Myocyte (in vitro differentiated cells): ENCODE measurements around the gene KAT6B. TPM values are rescaled to one million over a fixed set of nuclear protein-coding genes. Genes with fewer than 3 reads are reported as not detected.
"Not testable (repeated sequence)": the region's sequence is repeated elsewhere in the genome, so short reads cannot be mapped to it uniquely, and the experiment has no call there.

Source experiments
- DNase-seq: peaks from one replicate; pipeline ENCODE4 v3.0.0-alpha.2; 2012; ENCODE audit warnings: low read depth
- total RNA-seq: library from RNA; depleted of rRNA; stranded (reverse); fragments of >200 nt; gene quantifications from 2 replicates; pipeline ENCODE4 v1.2.3, GENCODE V29; 2014

Gene KAT6B
- total RNA-seq, 1 donor from 2014 or later, result 13.1 TPM

DNA sequence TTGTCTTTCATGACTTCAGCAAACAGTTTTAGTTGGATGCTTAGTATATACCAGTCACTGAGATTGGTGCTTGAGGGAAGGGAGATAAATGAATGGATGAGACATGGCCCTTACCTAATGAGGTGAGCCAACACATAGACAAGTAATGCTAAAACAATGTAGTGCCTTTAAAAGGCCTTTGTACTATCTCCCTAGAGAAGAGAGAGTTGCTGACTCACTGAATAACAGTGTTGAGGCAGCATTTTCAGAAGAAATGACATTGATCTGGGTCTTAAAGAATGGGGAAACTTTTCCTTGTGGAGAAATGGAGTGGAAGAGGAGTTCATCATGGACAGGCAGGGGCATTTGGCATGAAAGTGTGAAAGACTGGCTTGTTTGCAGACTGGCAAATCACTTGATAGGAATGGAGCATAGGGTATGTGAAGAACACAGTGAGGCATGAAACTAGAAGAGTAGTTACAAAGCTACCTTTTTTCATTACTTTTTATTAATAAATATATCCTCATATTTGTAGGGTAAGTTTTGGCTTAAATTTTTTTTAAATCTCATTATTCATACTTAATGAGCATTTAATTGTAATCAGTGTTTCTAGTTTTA is 91.2 kb downstream of the KAT6B start:
- no peak for DNase-seq

DNA sequence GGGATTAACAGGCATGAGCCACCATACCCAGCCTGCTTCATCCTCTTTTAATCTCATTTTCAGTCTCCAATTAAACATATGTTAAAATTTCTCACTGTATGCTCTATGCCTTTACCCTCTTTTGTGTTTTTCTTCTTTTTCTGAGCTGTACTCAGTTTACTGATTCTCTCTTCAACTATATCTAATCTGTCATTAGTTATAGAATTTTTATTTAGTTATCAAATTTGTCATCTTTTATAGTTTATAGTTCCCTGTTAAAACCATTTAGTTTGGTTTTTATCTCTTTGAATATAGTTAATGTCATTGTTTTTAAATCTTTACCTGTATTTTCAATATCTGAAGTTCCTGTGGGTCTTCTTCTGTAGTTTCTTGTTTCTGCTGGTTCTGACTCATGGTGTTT is 93.3 kb downstream of the KAT6B start:
- no peak for DNase-seq

DNA sequence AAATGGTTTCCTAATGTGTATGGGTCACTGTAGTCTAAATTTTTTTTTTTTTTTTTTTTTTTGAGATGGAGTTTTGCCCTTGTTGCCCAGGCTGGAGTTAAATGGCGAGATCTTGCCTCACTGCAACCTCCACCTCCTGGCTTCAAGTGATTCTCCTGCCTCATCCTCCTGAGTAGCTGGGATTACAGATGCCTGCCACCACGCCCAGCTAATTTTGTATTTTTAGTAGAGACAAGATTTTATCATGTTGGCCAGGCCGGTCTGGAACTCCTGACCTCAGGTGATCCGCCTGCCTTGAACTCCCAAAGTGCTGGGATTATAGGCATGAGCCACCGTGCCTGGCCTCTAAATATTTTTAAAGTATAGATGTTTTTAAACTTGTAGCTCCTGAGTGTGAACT is 94.7 kb downstream of the KAT6B start:
- DNase-seq, result not testable (repeated sequence)

DNA sequence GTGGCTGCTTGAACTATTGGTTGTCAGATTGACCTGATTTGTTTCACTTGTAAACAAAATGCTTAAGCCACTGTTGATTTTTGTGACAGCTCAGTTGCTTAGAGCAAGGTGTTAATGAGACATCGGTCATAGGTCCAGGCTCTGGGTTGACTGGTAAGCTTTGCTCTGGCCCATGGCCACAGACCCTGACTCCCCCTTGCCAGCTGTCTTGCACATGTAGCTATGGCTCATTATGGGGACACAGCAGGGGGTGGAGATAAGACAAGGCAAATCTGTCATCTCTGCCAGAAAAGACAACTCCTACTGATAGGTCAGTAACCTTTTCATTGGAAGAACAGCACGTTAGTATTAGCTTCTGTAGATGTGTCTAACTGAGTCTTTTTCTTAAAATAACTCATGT is 95.3 kb downstream of the KAT6B start:
- peak; percentile 58 for DNase-seq

DNA sequence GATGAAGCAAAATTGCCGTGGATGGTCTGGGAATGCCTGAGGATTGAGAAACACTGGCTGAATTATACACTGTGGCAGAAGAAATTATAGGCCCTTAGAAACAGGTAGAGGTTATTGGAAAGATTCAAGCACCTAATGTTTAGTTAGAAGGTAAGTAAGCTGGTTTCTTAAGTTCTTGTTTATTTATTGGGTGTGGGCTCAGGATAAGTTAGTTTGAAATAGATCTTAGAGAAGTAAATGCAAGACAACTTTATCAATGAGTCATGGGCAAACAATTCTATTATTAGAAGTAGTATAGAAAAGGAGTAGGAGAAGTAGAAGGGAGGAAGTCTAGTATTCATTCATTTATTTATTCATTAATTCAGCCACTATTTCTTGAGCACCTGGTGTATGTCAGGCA is 96.5 kb downstream of the KAT6B start:
- no peak for DNase-seq

DNA sequence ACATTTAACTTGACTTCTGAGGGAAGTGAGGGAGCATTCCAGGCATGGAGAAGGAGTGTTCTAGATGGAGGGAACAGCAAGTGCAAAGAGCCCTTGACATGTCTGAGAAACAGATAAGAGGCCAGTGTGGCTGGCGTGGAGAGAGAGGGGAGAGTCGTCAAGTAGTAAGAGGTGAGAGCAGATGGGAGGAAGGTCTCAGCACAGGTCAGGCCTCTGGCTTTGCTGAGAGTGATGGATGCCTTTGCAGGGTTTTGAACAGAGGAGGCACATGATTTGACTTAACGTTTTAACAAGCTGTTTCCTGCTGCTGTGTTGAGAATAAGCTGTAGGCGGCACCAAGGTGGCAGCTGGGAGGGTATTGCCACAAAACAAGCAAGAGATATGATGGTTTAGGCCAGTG is 97.2 kb downstream of the KAT6B start:
- DNase-seq, result peak; percentile 26

DNA sequence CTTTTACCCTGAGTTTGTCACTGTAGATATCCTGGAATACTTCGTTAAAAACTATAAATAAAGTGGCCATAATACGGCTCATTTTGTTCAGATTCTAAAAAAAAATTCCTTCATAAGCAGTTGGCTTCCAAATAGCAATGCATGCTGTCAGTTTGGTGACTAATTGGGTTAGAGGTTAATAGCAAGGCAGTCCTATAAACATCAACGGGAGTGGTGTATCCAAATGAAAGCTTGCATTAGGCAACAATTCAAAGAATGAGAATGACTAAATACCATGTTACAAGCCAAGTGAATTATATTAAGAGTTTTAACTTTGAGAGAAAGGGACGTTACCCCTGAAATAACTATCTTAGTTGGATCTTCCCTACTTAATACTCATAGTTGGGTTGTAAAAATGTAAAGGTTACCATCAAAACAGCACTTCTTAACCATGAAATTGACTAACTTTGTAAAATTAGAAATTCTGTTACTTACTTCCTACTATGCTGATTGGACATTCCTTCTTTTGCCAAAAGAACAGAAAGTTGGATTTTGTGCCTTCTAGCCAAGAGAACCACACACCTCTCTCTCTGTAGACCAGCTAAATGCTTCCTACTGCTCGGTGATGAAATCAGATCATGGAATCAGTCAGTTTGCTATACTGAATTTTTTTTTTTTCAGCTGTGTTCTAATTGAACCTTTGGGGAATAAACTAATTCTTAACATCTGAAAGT is 98.0 kb downstream of the KAT6B start:
- peak; percentile 74 for DNase-seq

DNA sequence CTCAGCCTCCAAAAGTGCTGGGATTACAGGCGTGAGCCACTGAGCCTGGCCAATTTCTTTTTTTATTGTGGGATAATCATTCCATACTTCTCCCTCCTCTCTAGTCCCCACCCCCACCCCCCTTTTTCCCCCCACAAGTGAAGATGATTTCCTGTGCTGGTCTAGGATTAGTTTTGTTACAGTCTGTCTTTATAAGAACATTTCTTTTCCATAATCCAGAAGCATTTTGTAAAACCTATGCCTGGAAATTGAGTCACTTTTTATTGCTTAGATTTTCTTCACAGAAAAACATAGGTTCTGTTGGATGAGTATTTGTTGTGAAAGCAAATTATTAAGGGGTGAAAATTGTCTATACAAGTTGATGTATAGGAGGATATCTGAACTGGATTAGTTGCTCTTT is 98.9 kb downstream of the KAT6B start:
- DNase-seq, result no peak

DNA sequence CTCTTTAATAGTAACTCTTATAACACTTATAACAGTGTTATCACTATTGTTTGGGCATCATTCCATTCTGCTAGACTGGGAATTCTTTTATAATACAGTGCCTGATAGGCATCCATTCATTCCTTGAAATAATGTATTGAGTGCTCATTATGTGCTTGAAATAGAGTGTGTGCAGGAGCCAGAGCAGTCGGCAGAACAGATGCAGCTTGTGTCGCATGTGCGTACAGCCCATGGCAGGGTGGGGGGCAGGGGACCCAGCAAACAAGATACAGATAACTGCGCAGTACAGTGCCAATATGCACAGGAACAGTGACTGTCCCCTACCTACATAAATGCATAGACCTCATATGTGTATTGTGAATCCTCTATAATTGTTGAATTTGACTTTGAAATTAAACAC is 99.3 kb downstream of the KAT6B start:
- no peak for DNase-seq

DNA sequence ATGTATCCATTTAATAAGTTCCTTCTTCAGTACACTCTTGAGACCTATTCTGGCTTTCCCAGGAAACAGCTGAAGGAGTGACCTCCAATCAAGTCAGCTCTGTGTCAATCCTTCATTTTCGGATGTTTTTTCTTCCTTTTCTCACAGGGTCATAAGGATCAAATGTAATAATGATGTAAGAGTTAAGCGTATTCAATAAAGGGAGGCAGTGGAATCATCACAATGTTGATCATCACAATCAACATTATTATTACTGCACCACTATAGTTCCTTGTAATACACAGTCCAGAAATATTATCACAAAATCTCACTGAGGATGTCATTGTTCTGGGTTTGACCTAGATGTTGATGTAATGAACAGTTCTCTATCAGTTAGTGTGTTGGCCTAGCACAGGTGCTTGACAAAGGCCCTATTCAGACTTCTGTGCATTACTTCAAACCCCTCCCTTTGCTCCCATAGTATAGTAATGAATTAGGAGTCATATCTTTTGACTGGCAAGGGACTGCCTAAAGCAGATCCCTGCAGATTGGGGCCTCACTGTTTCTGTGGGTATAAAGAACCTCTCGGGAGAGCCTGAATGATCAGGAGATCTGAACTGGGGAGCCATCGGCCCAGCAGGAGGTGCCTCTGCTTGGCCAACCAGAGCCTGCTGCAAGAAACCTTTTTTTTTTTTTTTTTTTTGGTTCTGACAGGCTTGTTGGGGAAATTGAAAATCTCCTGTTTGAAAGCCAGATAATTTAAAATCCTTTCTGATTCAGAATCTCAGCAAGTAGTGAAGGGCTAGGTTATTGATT is 100.6 kb downstream of the KAT6B start:
- no peak for DNase-seq

DNA sequence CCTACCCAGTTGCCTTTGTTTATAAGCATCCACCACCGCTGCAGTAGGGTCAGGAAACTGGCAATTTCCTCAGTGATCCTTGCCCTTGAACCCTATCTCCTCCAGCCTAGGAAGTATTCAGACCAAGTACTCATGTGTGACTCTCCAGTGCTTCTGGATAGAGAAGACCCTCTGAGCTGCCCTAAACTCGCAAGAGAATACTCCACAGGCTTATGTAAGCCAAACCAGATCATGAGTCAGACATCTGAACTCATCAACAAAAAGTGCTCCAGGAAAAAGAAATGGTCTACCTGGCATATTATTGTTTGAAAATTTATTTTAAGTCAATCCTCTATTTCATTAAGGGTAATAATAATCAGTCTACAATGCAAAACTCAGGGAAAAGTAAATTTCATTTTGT is 101.3 kb downstream of the KAT6B start:
- no peak for DNase-seq

DNA sequence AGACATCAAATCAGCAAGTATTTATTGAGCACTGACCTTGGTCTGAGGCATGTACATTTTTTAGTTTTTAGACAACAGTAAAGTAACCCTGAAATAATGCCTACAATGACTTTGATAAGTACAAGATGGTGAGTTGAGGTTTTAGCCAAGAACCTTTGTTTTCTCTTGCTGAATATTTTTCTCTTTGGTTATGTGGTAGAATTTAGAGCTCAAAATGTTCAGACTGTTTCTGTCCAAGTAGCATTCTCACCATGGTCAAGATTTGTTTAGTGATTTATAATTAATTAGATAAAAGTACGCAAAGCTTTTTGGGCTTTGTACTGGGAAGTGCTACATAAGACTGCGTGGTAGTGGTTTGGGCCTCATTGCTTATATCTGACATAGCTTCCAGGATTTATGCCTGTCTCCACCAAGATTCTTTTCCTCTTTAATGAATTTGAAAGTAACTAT is 102.4 kb downstream of the KAT6B start:
- no peak for DNase-seq

DNA sequence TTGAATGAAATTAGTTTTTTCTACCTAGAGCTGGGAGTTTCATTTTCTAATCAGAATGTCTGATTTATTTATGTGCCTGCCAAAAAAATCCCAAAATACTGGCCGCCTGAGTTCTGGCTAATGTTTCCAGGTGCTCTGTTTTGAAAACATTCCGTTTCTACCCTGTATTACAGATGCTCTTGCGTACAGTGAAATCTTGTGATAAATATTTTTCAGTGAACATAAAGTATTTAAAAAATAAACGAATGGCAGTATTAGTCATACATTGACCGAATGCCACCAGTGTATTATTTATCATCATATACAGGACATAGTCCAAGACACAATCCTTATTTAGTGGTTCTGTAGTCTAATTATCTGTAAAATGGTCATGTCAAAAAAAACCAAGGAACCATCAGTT is 102.8 kb downstream of the KAT6B start:
- DNase-seq, result no peak

DNA sequence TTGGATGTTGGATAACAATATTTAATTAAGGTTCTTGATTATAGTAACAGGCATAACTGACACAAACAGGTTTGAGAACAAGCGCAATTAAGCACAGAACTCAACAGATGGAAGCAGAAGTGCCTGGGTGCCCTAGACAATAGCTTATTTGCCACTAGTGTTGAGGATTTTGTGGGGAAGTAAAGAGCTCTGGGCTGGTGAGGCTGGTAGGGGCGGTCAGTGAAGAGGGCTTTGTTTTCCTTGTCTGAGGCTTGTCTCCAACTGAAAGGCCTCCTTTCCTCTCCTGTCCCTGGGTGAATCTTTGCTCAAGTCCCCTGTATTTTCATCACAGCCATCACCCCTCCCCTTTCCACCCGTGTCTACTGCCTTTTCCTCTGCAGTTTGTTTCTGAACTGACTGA is 104.6 kb downstream of the KAT6B start:
- no peak for DNase-seq

DNA sequence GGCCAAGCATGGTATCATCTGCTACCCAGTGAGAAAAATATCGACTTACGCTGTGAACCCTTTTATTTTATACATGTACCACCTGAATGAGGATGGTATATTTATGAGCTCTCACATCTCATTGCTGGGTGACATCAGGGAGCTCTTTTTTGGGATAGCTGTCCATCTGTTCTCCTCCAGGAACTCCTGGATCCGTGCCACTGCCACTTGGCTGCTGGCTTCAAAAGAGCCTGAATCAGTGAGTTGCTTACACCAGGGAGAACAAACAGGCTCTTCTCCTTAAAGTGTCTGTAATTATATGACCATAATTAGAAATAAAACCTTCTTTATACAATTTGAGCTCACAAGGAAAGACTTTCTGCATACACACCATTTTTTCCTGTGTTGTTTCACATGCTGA is 106.2 kb downstream of the KAT6B start:
- DNase-seq, result peak; percentile 87

DNA sequence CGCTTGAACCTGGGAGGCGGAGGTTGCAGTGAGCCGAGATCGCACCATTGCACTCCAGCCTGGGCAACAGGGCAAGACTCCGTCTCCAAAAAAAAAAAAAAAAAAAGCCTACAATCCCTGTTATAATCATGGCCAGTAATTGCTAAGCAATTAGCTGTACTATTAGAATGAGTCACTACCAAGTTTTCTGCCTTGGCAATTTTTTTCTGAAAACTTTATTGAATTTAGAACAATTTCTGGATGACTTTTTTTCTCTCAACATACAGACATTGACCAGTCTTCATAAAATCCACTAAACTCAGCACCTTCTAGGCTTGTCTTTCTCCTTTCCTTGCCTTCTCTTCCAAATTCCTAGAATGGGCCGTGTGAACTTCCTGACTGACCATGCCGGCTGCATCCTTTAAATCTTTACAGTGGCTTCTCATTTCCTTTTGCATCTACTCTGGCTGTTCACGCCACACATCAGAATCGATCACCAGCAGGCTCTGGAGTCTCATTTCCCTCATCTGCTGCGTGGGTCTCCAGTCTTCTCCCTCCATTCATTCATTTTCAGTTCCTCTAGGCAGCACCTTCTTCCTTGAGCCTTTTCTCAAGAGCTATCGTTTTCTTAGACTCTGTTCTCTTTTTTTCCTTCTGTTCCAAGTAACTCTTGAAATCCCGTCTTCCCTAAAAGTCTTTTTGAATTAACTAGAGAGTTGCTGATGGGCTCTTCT is 107.9 kb downstream of the KAT6B start:
- DNase-seq, result no peak

DNA sequence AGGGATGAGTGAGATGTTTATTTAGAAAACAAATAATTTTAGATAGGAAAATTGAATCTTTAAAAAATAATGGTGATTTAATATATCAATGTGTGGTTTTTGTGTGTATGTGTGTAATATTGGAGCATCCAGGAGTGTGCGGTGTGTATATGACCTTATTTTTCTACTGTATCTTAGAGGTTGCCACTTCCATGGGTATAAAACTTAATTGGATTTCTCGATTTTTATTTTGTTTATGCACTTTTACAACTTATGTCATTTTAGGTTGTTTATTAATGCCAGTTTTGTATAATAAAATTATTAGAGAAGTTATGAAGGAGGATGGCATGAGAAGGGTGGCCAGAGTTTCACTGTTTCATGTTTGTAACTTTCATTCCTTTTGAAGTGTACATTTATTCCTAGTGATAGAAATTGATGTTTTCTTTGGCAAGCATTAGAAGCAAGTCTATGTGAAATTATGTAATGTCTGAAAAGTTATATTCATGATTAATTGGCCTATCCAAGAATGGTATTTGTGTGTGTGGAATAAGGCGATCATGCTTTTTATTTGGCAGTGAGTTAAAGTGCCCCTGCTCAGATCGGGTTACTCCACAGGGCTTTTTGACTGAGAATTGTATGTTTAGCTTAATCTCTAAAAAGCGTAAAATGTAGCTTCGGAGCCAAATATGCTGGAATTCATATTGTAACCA is 110.3 kb downstream of the KAT6B start:
- peak; percentile 40 for DNase-seq

DNA sequence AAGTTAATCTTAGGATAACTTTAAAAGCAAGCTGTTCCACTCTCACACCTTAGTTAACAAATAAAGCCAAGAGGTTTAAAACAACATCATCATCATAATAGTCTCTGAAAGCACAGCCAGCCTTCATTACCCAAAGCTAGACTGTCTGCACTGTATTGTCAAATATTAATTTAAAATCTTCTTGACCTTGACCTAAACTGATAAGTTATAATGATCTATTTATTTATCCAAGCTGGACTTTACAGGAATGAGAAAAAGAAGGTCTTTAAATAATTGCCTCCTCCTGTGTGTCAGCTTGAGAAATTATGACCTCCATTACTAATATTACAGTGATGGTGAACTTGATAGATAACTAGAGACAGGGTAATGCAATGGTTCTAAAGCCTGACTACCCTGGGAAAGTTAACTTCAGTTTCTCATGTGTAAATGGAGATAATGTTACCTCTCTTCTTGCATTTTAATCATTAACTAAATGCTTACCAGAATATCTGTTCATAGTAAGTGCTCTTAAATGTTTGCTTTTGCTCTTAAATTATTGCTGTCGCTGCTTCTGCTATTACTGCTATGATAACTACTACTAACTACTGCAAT is 111.0 kb downstream of the KAT6B start:
- no peak for DNase-seq

DNA sequence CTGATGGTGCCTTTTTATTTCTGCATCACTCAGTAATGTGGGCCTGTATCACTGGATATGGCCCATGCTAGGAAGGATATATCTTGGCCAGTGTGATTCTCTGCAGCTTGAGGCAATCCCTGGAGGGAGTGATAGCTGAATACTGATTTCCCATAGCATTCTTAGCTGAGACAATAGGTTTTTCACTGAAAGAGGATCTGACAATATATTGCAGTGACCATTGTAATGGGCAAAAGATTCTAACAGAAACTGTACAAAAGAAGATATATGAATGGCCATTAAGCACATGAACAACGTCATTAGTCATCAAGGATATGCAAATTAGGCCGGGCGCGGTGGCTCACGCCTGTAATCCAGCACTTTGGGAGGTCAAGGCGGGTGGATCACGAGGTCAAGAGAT is 117.8 kb downstream of the KAT6B start:
- no peak for DNase-seq

DNA sequence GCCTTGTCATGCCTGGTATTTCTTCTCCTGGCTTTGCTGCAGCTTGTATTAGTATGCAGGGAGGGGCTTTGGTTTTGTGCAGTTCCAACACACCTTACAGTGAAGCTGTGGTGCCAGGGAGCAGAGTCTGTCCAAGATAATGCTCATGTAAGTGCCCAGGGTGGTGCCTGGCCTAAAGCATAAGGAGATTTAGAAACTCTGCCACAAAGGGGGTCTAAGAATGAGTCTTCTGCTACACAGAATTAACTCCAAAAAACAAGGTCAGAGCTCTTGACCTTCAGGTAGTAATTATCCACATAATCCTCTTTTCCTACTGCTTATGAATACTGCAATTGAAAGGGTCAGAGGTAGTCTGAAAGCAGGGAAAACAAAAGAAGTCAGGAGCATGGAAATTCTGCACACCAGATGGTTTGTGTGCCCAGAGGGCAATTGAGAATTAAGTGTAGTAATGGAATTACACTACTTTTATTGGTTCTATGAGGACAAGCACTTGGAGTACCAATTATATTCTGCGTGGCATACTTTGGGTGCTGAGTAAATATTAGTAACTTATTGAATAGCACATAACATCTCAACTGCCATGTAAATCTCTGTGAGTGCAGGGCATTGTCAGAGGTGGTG is 121.5 kb downstream of the KAT6B start:
- no peak for DNase-seq
